HG03039 (cell line): ENCODE data around the gene PLCB1.

Source experiments
- ATAC-seq: cut with Tn5 transposase; IDR thresholded peaks from one replicate; pipeline ENCODE4 v1.9.1; 2021; ENCODE audit warnings: mild to moderate bottlenecking, moderate library complexity; ENCODE audit not compliant: unreplicated experiment

The PLCB1 gene

GRCh38 chr20:8242066-8242465 lies 110.0 kb downstream of the PLCB1 start:
- ATAC-seq: no peak

GRCh38 chr20:8242827-8243724 lies 111.0 kb downstream of the PLCB1 start:
- ATAC-seq: no peak

- no peak for ATAC-seq
Measured at GRCh38 chr20:8244637-8245036, 112.6 kb downstream of the PLCB1 start.

GRCh38 chr20:8246153-8246552 lies 114.1 kb downstream of the PLCB1 start:
- ATAC-seq: no peak

GRCh38 chr20:8246716-8247115 lies 114.7 kb downstream of the PLCB1 start:
- ATAC-seq: no peak

GRCh38 chr20:8248051-8248450 lies 116.0 kb downstream of the PLCB1 start:
- ATAC-seq: no peak

- no peak for ATAC-seq
Measured at GRCh38 chr20:8249634-8250033, 117.6 kb downstream of the PLCB1 start.

GRCh38 chr20:8250539-8251200 lies 118.6 kb downstream of the PLCB1 start:
- no peak for ATAC-seq

- ATAC-seq: no peak
Measured at GRCh38 chr20:8251201-8251575, 119.1 kb downstream of the PLCB1 start.

- ATAC-seq: no peak
Measured at GRCh38 chr20:8254911-8255582, 123.0 kb downstream of the PLCB1 start.

- ATAC-seq: no peak
Measured at GRCh38 chr20:8255945-8256632, 124.0 kb downstream of the PLCB1 start.

GRCh38 chr20:8260837-8261251 lies 128.8 kb downstream of the PLCB1 start:
- ATAC-seq: no peak

- ATAC-seq: no peak
Measured at GRCh38 chr20:8262721-8263120, 130.7 kb downstream of the PLCB1 start.

- no peak for ATAC-seq
Measured at GRCh38 chr20:8265588-8265987, 133.5 kb downstream of the PLCB1 start.

GRCh38 chr20:8267009-8267408 lies 134.9 kb downstream of the PLCB1 start:
- no peak for ATAC-seq

GRCh38 chr20:8271727-8272126 lies 139.7 kb downstream of the PLCB1 start:
- no peak for ATAC-seq

- ATAC-seq: no peak
Measured at GRCh38 chr20:8272766-8273165, 140.7 kb downstream of the PLCB1 start.

GRCh38 chr20:8284902-8285301 lies 152.8 kb downstream of the PLCB1 start:
- ATAC-seq: no peak

- no peak for ATAC-seq
Measured at GRCh38 chr20:8287340-8287739, 155.3 kb downstream of the PLCB1 start.

GRCh38 chr20:8291200-8291599 lies 159.1 kb downstream of the PLCB1 start:
- no peak for ATAC-seq

GRCh38 chr20:8291873-8292272 lies 159.8 kb downstream of the PLCB1 start:
- no peak for ATAC-seq
